Ovary (tissue), 9 donors: ENCODE data around the gene GOLIM4. TPM values are rescaled to one million over a fixed set of nuclear protein-coding genes. Genes with fewer than 3 reads are reported as not detected.

ENCODE experiments used
- DNase-seq, 5 donors: peaks; one replicate each; pipeline ENCODE4 v3.0.0-alpha.2; 2019 to 2020
- H3K27ac ChIP-seq, 2 donors: fragments of 200-600 bp; one replicate each; pipeline versions ENCODE4 v1.5.1 to v1.8.0; 2019 to 2022
- H3K27me3 ChIP-seq: fragments of 200-600 bp; one replicate; pipeline ENCODE4 v1.8.0; 2022
- H3K36me3 ChIP-seq: fragments of 200-600 bp; sonication (generic); one replicate; pipeline ENCODE4 v1.5.1; 2019
- H3K4me1 ChIP-seq: one replicate; pipeline ENCODE4 v1.8.1; 2013; ENCODE audit warnings: mild to moderate bottlenecking, moderate library complexity; ENCODE audit not compliant: insufficient read depth
- H3K4me3 ChIP-seq: fragments of 200-600 bp; sonication (generic); one replicate; pipeline ENCODE4 v1.5.1; 2017
- H3K9me3 ChIP-seq, 2 donors: fragments of 200-600 bp in 1 of 2; sonication (generic) in 1 of 2; one replicate each; pipeline versions ENCODE4 v1.5.1 to v1.8.1; 2013 to 2019; ENCODE audit warnings: mild to moderate bottlenecking in 1 of 2, moderate library complexity in 1 of 2
- CTCF ChIP-seq, 3 donors: fragments of 450-650 bp in 2 of 3; fragments of 200-600 bp in 1 of 3; IDR thresholded peaks; one replicate each; pipeline versions ENCODE4 v1.5.1 to v1.8.0; 2016 to 2022; ENCODE audit warnings: antibody characterized with exemption in 3 of 3, mild to moderate bottlenecking in 1 of 3
- EP300 ChIP-seq: sonication (generic); formaldehyde crosslinking; IDR thresholded peaks from one replicate; pipeline ENCODE4 v1.6.1; 2017; ENCODE audit warnings: antibody characterized with exemption
- POLR2A ChIP-seq: fragments of 450-650 bp; IDR thresholded peaks from one replicate; pipeline ENCODE4 v1.6.1; 2017; ENCODE audit warnings: antibody characterized with exemption, mild to moderate bottlenecking, moderate library complexity
- WGBS, 3 donors: extraction: QIAGEN DNeasy Blood & Tissue Kit in 1 of 3; methylation state at CpG; one replicate each; pipeline versions ENCODE4 v1.1.5 to v1.1.7; 2013 to 2017; 5-methylcytosine and 5-hydroxymethylcytosine counted together
- intact Hi-C, 4 donors: fragments of 100-400 bp; cut with DNase I; formaldehyde crosslinking; loops; one replicate each; pipeline versions ENCODE4 v1.11.0 to v1.15.1; 2022 to 2023
- polyA plus RNA-seq, 2 donors: library from polyadenylated mRNA; stranded (reverse); fragments of 200-250 nt in 1 of 2; fragments of 350-450 nt in 1 of 2; fragmentation: Illumina TruSeq in 1 of 2; extraction: RNeasy Lipid Tissue Mini Kit (QIAGEN cat#74804) in 1 of 2; gene quantifications; one replicate each; pipeline ENCODE4 v1.2.3, GENCODE V29; 2013 to 2014
- total RNA-seq, 7 donors: library from RNA; depleted of rRNA in 2 of 7; stranded (reverse); fragments of >200 nt in 2 of 7; fragmentation: NEBNext Ultra II Directional in 3 of 7; extraction: Animal tissue kit (Norgen Biotek cat#: 25700) in 3 of 7; gene quantifications; one replicate each; pipeline versions ENCODE4 v1.1.0 to v1.2.4, GENCODE V29; 2016 to 2023
- donor health status: DM: no; HTN: no; CAD: no; lungs with moderate emphysema.
- donor health status: DM: no; HTN: no; CAD: no.
- donor health status: Bipolar disorder and iron deficiency.
- donor health status: DM: yes; HTN: yes; CAD: no.
- donor health status: DM: no; HTN: no; CAD: no.
- donor health status: DM: yes; HTN: yes; CAD: no.

Gene GOLIM4
- total and polyA plus RNA-seq, 9 donors, result 15.9 to 29.3 (median 24.1) TPM

GRCh38 chr3:167998253-167998652 is 97.5 kb downstream of the GOLIM4 start:
- Histone ChIP-seq H3K36me3 (no peaks in the 10 kb centered on the region), H3K4me3 (no peak overlapping the region), H3K9me3 (no peaks in the 10 kb centered on the region), H3K27ac (no peak overlapping the region), H3K27me3 (no peaks in the 10 kb centered on the region), H3K4me1 (no peaks in the 10 kb centered on the region)
- TF ChIP-seq CTCF (IDR thresholded peaks at IDR 0.05) (no peak), POLR2A (no peak), EP300 (no peak)
- DNase-seq, result no peak
- intact Hi-C loops, result no loop called here
- 85 to 87% (median 86%) methylated on average over 5 of the region's 5 CpGs for WGBS, 3 donors

GRCh38 chr3:167996514-167996913 is 99.2 kb downstream of the GOLIM4 start:
- no peaks in the 10 kb centered on the region for H3K4me1 ChIP-seq
- no peak for DNase-seq
- TF ChIP-seq CTCF (IDR thresholded peaks at IDR 0.05) (no peak), POLR2A (no peak), EP300 (no peak)
- no peaks in the 10 kb centered on the region for H3K9me3 ChIP-seq
- no peaks in the 10 kb centered on the region for H3K36me3 ChIP-seq
- H3K4me3 ChIP-seq, result no peak overlapping the region
- intact Hi-C loops, result no loop called here
- no peak overlapping the region for H3K27ac ChIP-seq
- 80 to 87% (median 83%) methylated on average over 4 of the region's 4 CpGs for WGBS, 3 donors
- no peaks in the 10 kb centered on the region for H3K27me3 ChIP-seq

- no peaks in the 10 kb centered on the region for H3K9me3 ChIP-seq
- H3K27ac ChIP-seq, result no peak overlapping the region
- no peak for DNase-seq
- WGBS, 3 donors, result 64 to 82% (median 75%) methylated on average over 1 of the region's 1 CpG
- no peaks in the 10 kb centered on the region for H3K27me3 ChIP-seq
- no peaks in the 10 kb centered on the region for H3K4me1 ChIP-seq
- H3K36me3 ChIP-seq, result no peaks in the 10 kb centered on the region
- intact Hi-C loops, result no loop called here
- TF ChIP-seq POLR2A (no peak), EP300 (no peak), CTCF (IDR thresholded peaks at IDR 0.05) (no peak)
- H3K4me3 ChIP-seq, result no peak overlapping the region
Observed at GRCh38 chr3:167992381-167992780, 103.3 kb downstream of the GOLIM4 start.

- H3K9me3 ChIP-seq, result no peaks in the 10 kb centered on the region
- intact Hi-C loops, result no loop called here
- TF ChIP-seq POLR2A (no peak), CTCF (IDR thresholded peaks at IDR 0.05) (no peak), EP300 (no peak)
- DNase-seq, result no peak
- 78 to 88% (median 85%) methylated on average over 6 of the region's 6 CpGs for WGBS, 3 donors
- H3K27me3 ChIP-seq, result no peaks in the 10 kb centered on the region
- H3K4me1 ChIP-seq, result no peaks in the 10 kb centered on the region
- no peak overlapping the region for H3K4me3 ChIP-seq
- H3K27ac ChIP-seq, result no peak overlapping the region
- no peaks in the 10 kb centered on the region for H3K36me3 ChIP-seq
Observed at GRCh38 chr3:167991213-167991612, 104.5 kb downstream of the GOLIM4 start.

- DNase-seq, result no peak
- Histone ChIP-seq H3K4me1 (no peaks in the 10 kb centered on the region), H3K27me3 (no peaks in the 10 kb centered on the region), H3K4me3 (no peak overlapping the region), H3K36me3 (no peaks in the 10 kb centered on the region), H3K27ac (no peak overlapping the region), H3K9me3 (no peaks in the 10 kb centered on the region)
- intact Hi-C loops, result no loop called here
- TF ChIP-seq POLR2A (no peak), EP300 (no peak), CTCF (IDR thresholded peaks at IDR 0.05) (no peak)
- WGBS, 3 donors, result 90 to 92% (median 91%) methylated on average over 6 of the region's 6 CpGs
Observed at GRCh38 chr3:167989999-167990398, 105.7 kb downstream of the GOLIM4 start.
